Stimulated activated CD8-positive, alpha-beta memory T cell treated with anti-CD3 and anti-CD28 coated beads, Interleukin-12 subunit alpha, Interleukin-12 subunit beta, amount 100 ng/mL, for 24 hours (primary cell): Measurements from ENCODE around the gene PLD5.
"Not testable (repeated sequence)": the region's sequence is repeated elsewhere in the genome, so short reads cannot be mapped to it uniquely, and the experiment has no call there.

Source experiments
- DNase-seq: peaks from one replicate; pipeline ENCODE4 v3.0.0-alpha.2; 2020; ENCODE audit errors: extremely low read depth

Gene PLD5

DNA sequence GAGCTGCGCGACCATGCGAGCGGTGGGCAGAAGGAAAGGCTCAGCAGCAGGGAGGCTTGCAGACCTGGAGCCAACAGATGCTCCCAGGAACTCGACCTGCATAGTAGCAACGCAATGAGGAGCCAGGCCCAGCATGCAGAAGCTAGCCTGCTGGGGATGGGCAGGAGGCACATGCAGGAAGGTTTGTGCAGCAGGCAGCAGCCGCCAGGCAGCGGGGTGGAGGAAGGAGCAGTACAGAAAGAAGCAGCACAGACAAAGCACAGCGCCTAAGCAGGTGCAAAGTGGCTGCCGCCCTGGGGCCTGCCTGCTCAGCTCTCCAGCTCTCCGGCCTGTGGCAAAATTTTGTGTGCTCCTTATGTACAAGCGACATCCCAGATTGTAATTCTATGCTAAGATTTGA lies 312.1 kb downstream of the PLD5 start:
- no peak for DNase-seq

DNA sequence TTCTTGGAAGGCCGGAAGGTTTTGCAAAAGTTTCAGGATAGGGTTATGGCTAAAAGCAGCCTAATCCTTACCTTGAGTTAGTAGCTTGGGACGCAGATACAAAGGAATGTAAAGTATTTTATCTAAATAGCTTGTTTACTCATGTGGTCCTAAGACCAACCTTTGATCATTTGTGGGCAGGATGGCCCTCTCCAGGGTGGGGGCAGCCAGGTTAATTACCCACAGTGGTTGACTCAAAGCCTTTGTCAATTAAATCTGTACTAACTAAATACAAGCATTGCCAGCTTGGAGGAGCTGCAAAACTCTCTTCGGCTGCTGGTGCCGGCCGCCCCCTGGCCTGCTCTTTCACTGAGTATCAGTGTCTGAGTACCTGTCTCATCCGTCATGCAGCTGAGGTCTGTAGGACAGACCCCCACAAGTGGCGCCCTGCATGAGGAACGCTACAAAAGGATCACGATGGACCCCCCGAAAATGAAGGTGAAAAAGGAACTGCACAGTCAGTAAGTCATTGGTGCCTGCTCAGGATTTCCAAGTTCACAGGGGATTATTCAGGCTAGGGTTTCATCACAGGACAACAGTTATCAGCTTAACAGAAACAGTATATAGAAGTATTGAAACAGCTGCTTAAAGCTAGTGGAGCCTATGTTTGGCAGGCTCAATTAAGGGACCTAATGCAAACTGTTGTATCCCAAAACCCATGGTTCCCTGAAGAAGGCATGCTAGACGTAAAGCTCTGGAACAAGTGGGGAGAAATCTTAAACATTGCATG lies 313.1 kb downstream of the PLD5 start:
- no peak for DNase-seq

DNA sequence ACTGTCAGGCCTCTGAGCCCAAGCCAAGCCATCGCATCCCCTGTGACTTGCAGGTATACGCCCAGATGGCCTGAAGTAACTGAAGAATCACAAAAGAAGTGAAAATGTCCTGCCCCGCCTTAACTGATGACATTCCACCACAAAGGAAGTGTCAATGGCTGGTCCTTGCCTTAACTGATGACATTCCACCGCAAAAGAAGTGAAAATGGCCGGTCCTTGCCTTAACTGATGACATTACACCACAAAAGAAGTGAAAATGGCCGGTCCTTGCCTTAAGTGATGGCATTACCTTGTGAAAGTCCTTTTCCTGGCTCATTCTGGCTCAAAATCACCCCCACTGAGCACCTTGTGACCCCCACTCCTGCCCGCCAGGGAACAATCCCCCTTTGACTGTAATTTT lies 314.2 kb downstream of the PLD5 start:
- not testable (repeated sequence) for DNase-seq

DNA sequence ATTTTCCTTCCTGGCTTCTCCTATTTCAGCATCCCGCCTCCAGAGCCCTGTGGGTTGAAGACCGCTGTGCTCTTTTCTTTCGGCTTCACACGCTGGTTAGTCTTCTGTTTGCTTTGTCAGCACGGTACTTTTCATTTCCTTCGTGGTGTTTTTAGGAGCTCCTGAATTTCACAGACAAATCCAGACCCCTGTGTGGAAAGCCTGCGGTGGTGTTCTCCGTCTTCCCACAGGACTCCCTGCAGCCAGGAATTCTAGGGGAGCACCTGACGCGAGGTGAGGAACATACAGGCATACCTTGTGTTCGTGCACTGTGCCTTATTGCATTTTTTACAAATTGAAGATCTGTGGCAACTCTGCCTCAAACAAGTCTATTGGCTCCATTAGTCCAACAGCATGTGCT lies 315.4 kb downstream of the PLD5 start:
- no peak for DNase-seq

DNA sequence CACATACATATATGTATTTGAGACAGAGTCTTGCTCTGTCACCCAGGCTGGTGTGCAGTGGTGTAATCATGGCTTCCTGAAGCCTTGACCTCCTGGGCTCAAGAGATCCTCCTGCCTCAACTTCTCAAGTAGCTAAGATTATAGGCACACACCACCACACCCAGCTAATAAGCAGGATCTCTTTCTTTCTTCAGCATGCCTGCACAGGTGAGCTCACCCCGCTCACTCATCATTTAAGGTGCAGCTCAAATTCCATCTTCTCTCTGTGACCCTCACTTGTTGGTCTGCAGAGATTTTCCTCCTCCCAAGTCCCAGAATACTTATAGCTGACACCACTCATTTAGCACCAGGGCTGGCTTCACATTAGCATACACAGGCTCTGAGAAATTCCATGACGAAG lies 316.5 kb downstream of the PLD5 start:
- DNase-seq: no peak

DNA sequence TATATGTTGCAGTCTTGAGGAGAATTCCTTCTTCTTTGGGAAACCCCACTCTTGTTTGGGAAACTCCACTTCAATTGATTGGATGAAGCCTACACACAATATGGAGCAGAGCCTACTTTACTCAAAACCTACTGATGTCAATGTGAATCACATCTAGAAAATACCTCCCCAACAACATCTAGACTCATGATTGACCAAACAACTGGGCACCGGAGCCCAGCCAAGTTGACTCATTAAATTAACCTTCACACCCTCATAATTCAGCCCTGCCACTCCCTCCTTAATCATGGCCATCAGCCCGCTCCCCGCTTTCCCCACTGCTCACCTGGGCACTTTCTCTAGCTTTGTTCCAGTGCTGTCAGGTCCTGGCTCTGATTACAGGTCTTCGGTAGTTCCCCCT lies 317.5 kb downstream of the PLD5 start:
- no peak for DNase-seq

DNA sequence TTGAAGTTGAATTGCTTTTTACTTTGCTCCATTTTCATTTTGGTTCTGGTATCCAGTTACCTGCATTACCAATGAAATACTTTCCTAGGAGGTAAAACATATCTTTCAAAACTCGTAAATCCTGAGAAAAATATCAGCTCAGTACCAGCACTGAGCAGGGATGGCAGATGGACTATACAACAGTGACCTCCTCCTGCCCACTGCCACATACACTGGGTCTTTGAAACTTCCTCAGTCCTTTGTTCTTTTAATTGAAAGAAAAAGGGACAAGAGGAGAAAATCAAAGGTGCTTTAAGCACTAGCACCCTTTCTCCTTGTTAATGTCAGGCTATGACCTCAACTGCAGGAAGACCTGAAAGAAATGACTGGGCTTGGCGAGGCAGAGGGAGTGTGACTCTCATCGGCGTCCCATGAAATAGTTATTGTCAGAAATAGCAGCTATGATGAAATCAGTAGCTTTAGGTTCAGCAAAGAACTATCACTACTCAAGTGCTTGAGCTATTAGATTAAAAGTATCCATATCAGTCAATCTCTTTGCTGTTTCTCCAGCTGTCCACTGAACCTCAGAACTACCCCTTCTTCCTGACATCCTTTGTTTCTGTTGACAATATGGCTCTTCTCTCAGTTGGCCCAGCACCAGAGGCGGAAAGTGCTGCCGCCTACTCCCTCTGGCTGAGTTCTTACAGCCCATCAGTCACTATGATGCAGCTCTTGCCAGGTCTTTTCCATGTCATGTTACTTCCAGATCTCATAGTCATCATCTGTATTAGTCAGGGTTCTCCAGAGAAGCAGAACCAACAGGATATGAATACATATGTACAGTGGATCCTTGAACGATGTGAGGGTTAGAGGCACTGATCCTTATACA lies 318.6 kb downstream of the PLD5 start:
- DNase-seq: no peak

DNA sequence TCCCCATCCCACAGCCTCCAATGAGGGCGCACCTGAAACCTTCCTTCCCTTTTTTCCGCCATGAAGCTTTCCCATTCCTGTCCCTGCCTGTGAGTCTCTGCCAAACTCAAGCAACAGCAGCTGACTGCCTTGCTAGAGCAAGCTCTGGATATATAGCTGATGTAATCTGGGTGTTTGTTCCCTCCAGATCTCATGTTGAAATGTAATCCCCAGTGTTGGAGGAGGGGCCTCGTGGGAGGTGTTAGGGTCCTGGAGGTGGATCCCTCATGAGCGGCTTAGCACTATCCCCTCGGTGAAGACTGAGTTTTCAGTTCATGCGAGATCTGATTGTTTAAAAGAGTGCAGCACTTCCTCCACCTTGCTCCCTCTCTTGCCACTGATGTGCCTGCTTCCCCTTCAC lies 321.2 kb downstream of the PLD5 start:
- no peak for DNase-seq

DNA sequence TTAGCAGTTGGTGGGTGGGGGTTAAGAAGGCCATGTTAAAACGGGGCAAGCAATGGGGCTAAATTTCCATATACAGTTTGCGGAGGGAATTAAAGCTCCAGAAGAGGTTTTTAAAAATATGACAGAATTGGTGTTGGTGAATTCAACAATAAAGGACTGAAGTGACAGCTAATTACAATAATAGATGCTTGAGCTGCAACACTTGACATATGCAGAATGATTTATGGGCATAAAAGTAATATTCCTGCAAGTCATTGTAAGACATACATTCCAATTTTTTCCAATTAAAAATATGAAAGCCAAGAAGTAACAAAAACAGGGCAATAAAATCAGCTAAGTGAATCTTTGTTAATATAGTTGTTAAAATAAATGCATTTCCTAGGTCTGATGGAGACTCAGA lies 323.4 kb downstream of the PLD5 start:
- DNase-seq: no peak

DNA sequence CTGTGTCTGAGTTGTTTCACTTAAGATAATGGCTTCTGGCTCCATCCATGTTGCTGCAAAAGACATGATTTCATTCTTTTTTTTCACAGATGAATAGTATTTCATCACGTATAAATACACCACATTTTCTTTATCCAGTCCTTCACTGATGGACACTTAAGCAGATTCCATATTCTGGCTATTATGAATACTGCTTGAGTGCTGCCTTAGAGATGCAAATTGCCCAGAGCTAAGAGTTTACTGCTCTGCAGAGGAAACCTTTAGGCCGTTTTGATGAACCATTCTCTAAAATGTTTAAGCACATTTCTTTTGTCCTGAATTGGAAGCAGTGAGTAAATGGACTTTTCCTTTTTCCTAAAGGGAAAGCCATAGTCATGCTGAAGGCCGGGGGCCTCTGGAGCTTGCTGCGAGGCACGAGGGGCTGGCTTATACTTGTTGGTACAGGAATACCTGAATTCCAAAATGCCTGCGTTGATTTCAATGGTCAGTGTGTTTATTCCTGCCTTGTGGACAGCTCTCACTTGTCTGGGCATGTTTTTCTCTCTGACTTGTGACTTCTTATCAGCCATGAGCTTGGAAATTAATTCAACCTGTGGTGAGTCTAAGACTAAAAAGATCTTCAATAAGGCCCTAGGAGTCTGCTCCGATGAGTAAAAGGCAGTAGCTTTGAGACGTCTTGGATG lies 324.6 kb downstream of the PLD5 start:
- no peak for DNase-seq

DNA sequence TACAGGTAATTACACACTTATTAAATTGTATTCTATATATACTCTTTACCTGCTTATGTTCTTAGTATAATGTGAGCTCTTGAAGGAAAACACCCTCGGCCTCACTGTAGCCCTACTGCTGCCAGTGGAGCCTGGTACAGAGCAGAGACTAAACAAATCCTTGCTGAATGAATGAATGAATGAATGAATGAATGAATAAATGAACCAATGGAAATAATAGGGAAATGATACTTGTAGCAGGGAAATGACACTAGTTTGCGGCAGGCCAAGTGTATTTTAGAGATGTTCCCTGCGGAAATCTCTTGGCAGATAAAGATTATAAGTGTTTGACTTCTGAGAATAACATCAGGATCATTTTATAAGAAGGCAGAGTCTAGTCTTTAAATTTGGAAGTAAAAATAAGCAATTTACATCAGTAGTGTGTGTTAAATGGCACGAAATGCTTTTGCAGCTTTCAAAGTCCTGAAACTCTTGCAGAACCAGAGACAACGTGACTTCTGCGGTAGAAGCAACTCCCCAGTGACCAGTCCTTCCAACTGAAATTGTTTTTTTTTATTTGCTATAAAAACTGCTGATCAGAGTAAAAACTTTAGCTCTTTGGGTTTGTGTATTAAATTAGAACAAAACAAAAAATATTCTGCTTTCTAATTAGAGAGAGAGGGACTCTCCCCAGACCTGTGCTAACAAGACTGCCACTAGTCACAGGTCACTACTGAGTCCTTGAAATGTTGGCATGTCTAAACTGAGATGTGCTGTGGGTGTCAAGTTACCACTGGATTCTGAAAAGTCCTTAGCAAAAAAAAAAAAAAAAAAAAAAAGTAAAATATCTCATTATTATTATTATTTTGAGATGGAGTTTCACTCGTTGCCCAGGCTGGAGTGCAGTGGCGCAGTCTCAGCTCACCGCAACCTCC lies 326.3 kb downstream of the PLD5 start:
- DNase-seq: no peak

DNA sequence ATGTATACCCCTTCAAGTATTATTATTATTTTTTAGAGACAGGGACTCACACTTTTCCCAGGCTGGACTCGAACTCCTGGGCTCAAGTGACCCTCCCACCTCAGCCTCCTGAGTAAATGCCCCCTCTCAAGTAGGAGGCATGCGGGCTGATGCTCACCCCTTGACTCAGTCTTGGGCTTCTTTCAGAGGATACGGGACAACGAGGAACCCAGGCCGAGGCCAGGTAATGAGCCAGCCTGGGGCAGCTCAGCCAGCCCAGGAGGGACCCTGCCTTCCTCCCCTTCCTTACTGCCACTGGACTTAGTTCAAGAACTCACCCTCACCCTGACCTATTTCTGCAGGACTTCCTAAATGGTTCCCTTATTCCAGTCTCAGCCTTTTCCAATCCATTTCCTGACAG lies 327.6 kb downstream of the PLD5 start:
- no peak for DNase-seq

DNA sequence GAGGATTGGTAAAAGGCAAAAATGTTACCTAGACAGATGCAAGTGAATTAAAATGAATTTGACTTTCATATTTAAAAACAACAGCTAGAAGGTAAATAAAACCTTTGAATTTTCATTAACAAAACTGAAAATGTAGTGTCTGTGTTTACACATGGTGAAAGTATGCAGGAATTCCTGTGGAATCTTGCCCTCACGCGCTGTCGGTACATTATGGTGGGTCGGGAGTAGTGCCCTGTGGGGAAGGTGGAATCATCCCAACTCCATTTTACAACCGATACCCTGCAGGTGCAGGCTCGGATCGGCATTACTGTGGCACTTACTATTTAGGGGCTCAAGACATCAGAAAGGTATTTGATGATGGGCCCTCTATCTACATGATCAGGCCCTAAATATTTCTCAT lies 328.4 kb downstream of the PLD5 start:
- no peak for DNase-seq

DNA sequence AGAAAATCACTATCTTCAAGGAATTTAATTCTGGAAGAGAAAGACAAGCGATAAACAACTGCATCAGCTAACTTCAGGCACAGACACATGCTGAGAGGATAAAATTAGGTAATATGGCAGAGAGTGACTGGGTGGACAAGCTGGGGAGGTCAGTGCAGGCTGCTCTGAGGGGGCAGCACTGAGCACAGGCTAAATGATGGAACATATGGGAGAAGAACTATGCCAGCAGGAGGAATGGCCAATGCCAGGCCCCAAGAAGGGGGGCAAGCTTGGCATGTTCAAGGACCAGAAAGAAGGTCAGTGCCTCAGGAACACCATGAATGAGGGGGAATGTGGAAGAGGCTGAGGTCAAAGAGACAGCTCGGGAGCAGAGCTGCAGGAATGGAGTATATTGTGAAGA lies 334.9 kb downstream of the PLD5 start:
- no peak for DNase-seq

DNA sequence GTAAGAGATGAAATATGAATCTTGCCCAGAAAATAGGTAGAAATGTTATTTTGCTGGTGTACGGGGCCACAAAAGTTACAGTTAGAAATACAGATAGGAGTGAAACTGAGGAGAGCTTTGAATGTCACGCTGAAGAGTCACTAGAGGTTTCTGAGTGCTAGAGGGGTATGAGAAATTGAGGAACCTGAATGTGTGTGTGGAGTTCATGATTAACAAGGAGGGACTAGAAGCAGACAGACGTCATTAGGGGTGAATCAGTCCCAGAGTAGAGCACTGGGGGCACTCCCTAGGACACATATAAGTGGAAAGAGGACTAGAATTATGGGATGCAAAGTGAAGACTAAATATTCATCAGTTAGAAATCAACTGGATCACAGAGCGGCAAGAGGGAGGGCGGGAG lies 336.7 kb downstream of the PLD5 start:
- no peak for DNase-seq

DNA sequence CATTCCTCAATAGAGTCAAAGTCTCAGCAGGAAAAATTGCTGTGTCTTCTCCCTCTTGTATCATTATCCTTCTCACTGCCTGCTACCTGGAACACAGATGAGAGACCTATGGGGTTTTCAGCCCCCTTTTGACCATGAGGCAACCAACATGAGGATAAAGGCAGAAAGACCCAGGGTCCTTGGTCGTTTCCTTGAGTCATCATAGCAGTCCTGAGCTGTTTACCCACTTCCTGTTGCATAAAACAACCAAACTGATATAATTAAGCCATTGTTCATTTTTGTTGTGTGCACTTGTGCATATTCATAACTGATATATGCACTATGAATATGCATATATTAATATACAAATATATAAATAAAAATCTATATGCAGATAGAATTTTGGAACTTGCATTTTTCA lies 337.3 kb downstream of the PLD5 start:
- no peak for DNase-seq

DNA sequence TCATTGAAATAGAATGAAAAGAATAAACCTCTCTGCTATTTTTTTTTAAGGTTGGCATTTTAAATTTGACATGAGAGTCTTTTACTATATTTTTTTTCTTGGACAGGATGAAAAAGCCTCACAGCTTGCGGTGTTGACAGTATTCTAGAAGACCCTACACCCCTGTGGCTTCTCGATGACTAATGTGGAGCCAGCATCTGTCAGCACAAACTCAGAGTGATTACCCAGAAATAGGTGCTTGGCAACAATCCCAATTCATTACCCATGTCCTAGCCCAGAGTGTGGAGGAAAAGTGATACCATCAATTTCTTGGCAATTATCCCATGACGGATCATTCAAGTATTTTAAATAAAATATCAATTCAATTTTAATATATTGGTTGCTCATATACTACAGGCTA lies 338.8 kb downstream of the PLD5 start:
- no peak for DNase-seq

DNA sequence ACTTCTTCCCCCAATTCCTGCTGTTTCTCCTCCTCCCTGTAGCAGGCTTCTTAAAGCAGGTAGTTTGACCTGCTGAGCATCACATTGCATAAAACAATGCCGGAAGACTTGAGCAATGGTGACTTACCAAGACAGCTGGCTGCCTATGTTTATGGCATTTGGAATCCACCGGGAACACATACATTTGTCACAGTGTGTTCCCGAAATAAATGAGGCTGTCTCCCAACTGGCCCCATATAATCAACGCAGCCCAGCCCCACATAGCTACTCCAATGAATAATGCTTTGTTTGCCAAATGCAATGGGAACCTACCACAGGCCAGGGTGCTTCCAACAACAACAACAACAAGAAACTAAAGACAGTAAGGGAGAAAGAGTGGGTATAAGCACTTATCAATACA lies 339.5 kb downstream of the PLD5 start:
- DNase-seq: no peak

DNA sequence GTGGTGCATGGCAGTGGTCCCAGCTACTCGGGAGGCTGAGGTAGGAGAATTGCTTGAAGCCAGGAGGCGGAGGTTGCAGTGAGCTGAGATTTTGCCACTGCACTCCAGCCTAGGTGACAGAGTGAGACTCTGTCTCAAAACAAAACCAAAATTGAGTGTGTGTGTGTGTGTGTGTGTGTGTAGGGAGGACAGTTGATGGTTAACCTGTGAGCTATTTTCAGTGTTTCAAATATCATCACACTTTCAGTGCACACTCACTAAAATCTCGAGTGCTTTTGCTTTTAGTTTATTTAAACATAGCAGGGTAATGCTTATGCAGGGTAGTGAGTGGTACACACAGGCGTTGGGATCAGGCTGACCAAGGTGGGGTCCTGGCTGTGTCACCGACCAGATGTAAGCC lies 344.7 kb downstream of the PLD5 start:
- DNase-seq: not testable (repeated sequence)

DNA sequence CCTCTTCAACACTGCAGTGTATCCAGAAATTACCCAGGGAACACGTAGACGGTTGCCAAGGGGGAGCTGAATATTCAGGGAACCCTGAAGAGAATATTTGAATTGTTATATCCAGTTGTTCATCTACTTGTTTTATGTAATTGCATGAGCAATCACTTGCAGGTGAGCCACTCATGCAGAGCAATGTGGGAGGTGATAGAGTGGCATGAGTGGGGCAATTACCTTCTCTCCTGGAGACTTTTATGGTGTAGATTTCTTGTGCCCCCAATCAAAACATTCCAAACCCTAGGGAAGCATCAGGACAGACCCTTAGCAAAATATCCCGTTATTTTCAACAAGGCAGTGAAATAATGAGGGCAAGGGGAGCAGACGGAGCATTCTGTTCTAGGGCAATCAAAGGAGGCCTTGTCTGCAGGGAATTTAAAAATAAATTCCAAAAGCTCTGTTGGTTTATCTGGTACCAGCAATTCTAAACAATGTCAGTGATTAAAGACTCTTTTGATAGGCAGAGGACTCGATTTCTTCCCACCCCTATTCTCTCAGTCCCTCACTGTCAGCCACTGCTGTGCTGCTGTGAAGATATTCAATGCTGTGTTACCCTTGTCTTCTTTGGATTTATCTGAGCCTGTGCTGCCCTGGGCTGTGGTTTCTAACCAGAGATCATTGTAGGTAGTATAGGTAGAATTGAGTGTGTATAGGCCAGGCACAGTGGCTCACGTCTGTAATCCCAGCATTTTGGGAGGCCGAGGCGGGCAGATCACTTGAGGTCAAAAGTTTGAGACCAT lies 345.4 kb downstream of the PLD5 start:
- no peak for DNase-seq

DNA sequence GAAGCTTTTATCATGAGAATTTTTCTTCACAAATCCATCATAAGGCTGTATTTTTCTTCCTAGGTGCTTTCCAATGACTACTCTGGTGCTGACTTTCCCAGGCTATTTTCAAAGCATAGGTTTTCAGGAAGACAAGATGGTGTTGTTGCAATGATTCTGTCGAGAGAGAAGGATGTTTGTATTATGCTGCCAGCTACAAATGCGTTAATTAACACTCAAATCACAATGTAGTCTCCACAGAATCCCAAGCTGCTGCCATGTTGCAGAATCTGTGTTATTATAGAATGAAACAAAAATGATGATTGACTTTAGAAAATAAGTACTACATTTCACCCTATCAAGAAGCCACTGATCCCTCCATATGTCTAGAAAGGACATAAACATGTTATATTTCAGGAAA lies 346.1 kb downstream of the PLD5 start:
- no peak for DNase-seq
